ENCODE data around the gene ARL10.

The ARL10 gene

GRCh38 chr5:176415952-176416924 lies 51.0 kb downstream of the ARL10 start, which contains the start of gene CLTB:
Gene CLTB (minus strand): TSS chr5:176416539. CDS start chr5:176416363, 176 bp downstream.
- H3K27ac ChIP-seq = peak within 1 kb of the TSS; percentile 92
- H3K4me3 ChIP-seq (ENCODE audit: low read depth in 1 of 2, low read length in 1 of 2) = peak within 1 kb of the TSS; percentile 71 to 84
- H3K4me1 ChIP-seq (ENCODE audit: control insufficient read depth in 1 of 2, insufficient read depth in 1 of 2, low read depth in 1 of 2, low read length in 1 of 2) = peaks cover 12% of the 10 kb centered on the region in 2 experiments
- H3K27me3 ChIP-seq = no peaks in the 10 kb centered on the region
- TF ChIP-seq, protein P1, sequence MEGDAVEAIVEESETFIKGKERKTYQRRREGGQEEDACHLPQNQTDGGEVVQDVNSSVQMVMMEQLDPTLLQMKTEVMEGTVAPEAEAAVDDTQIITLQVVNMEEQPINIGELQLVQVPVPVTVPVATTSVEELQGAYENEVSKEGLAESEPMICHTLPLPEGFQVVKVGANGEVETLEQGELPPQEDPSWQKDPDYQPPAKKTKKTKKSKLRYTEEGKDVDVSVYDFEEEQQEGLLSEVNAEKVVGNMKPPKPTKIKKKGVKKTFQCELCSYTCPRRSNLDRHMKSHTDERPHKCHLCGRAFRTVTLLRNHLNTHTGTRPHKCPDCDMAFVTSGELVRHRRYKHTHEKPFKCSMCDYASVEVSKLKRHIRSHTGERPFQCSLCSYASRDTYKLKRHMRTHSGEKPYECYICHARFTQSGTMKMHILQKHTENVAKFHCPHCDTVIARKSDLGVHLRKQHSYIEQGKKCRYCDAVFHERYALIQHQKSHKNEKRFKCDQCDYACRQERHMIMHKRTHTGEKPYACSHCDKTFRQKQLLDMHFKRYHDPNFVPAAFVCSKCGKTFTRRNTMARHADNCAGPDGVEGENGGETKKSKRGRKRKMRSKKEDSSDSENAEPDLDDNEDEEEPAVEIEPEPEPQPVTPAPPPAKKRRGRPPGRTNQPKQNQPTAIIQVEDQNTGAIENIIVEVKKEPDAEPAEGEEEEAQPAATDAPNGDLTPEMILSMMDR (IDR thresholded peaks at IDR 0.05) = peak; percentile 98
- H3K9me3 ChIP-seq = no peaks in the 10 kb centered on the region
- H3K36me3 ChIP-seq = no peaks in the 10 kb centered on the region

DNA sequence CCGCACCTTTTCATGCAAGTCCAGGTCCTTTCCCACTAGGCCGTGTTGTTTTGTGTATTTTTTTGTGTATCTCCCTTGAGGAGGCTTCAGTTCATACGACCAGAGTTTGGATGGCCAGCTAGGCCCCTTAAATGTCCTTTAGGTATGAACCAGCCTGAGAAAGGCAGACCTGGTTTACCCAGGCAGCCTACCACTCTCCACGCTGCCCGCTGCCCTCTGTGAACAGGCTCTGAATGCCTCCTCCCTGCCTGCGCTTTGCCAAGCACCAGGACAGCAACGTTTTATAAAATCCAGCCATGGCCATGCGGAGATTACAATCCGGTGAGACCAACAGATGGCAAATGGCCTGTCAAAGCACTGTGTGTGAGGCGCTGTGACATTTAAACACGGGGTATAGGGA lies 51.7 kb downstream of the ARL10 start:
- peaks cover 12% of the 10 kb centered on the region in 2 experiments for H3K4me1 ChIP-seq (ENCODE audit: control insufficient read depth in 1 of 2, insufficient read depth in 1 of 2, low read depth in 1 of 2, low read length in 1 of 2)
- no peaks in the 10 kb centered on the region for H3K36me3 ChIP-seq
- TF ChIP-seq, protein P1 (IDR thresholded peaks at IDR 0.05) = no peak
- peak overlapping the region; percentile 50 to 84 for H3K4me3 ChIP-seq (ENCODE audit: low read depth in 1 of 2, low read length in 1 of 2)
- no peaks in the 10 kb centered on the region for H3K9me3 ChIP-seq
- peak overlapping the region; percentile 92 for H3K27ac ChIP-seq
- no peaks in the 10 kb centered on the region for H3K27me3 ChIP-seq

DNA sequence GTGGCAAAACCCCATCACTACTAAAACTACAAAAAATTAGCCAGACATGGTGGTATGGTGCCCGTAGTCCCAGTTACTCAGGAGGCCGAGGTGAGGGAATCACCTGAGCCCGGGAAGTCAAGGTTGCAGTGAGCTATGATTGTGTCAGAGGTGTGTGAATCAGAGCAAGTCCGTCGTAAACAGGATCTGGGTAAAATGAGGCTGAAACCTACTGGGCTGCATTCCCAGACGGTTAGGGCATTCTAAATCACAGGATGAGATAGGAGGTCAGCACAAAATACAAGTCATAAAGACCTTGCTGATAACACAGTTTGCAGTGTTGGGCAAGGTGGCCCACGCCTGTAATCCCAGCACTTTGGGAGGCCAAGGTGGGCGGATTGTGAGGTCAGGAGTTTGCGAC lies 53.0 kb downstream of the ARL10 start:
- Histone ChIP-seq H3K36me3 (no peaks in the 10 kb centered on the region), H3K27ac (no peak overlapping the region), H3K4me1 (ENCODE audit: control insufficient read depth in 1 of 2, insufficient read depth in 1 of 2, low read depth in 1 of 2, low read length in 1 of 2) (peaks cover 12% of the 10 kb centered on the region in 2 experiments), H3K4me3 (ENCODE audit: low read depth in 1 of 2, low read length in 1 of 2) (no peak overlapping the region), H3K27me3 (no peaks in the 10 kb centered on the region), H3K9me3 (no peaks in the 10 kb centered on the region)
- TF ChIP-seq, protein P1 (IDR thresholded peaks at IDR 0.05) = no peak

DNA sequence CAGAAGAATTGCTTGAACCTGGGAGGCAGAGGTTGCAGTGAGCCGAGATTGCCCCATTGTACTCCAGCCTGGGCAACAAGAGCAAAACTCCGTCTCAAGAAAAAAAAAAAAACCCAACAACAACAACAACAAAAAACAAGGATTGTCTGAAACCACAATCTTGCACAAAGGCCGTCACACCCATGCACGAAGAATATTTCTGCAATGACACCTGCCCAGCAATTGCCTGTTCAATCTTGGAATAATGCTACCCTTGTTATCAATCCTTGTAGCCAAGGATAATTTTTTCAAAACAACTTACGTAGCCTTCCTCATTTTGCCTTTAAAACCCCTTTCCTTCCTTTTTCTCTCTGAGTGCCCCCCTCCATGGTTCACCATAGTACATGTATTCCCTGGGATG lies 54.8 kb downstream of the ARL10 start:
- Histone ChIP-seq H3K4me3 (ENCODE audit: low read depth in 1 of 2, low read length in 1 of 2) (no peak overlapping the region), H3K36me3 (no peaks in the 10 kb centered on the region), H3K4me1 (ENCODE audit: control insufficient read depth in 1 of 2, insufficient read depth in 1 of 2, low read depth in 1 of 2, low read length in 1 of 2) (peaks cover 12% of the 10 kb centered on the region in 2 experiments), H3K27ac (no peak overlapping the region), H3K27me3 (no peaks in the 10 kb centered on the region), H3K9me3 (no peaks in the 10 kb centered on the region)
- TF ChIP-seq, protein P1 (IDR thresholded peaks at IDR 0.05) = no peak

- Histone ChIP-seq H3K27me3 (no peaks in the 10 kb centered on the region), H3K4me1 (ENCODE audit: control insufficient read depth in 1 of 2, insufficient read depth in 1 of 2, low read depth in 1 of 2, low read length in 1 of 2) (peaks cover 6 to 7% of the 10 kb centered on the region in 2 experiments), H3K27ac (no peak overlapping the region), H3K9me3 (no peaks in the 10 kb centered on the region), H3K36me3 (no peaks in the 10 kb centered on the region), H3K4me3 (ENCODE audit: low read depth in 1 of 2, low read length in 1 of 2) (no peak overlapping the region)
- TF ChIP-seq, protein P1 (IDR thresholded peaks at IDR 0.05) = no peak
Measured at GRCh38 chr5:176420972-176421544, 55.8 kb downstream of the ARL10 start.
